Smooth muscle cell (in vitro differentiated cells): Measurements from ENCODE around the gene SDHA. TPM values are rescaled to one million over a fixed set of nuclear protein-coding genes. Genes with fewer than 3 reads are reported as not detected.
A peak's percentile ranks its signal among the peaks of the same experiment; 100 is the strongest.
"Not testable (repeated sequence)": the region's sequence is repeated elsewhere in the genome, so short reads cannot be mapped to it uniquely, and the experiment has no call there.

Experiments
- DNase-seq: peaks from one replicate; lab custom pipeline; 2025; ENCODE audit not compliant: unreplicated experiment; lab: John Stamatoyannopoulos, UW
- H2AFZ ChIP-seq: fragments of 200-600 bp; sonication (generic); 2 replicates; pipeline ENCODE4 v1.6.0; 2016; ENCODE audit warnings: antibody characterized with exemption, low read depth, mild to moderate bottlenecking
- H3F3A ChIP-seq: fragments of 200-600 bp; sonication (generic); 2 replicates; pipeline ENCODE4 v1.6.0; 2017; ENCODE audit warnings: antibody characterized with exemption, low read depth
- H3K27ac ChIP-seq: fragments of 200-600 bp; sonication (generic); 2 replicates; pipeline ENCODE4 v1.5.1; 2016; ENCODE audit warnings: low read depth, mild to moderate bottlenecking
- H3K27me3 ChIP-seq: fragments of 200-600 bp; sonication (generic); 2 replicates; pipeline ENCODE4 v1.6.1; 2016; ENCODE audit warnings: low read depth, mild to moderate bottlenecking
- H3K36me3 ChIP-seq: fragments of 200-600 bp; sonication (generic); 2 replicates; pipeline ENCODE4 v1.5.1; 2016; ENCODE audit warnings: low read depth
- H3K4me1 ChIP-seq: fragments of 200-600 bp; sonication (generic); 2 replicates; pipeline ENCODE4 v1.5.1; 2016; ENCODE audit warnings: low read depth
- H3K4me2 ChIP-seq: fragments of 200-600 bp; sonication (generic); 2 replicates; pipeline ENCODE4 v1.6.0; 2016; ENCODE audit warnings: mild to moderate bottlenecking
- H3K4me3 ChIP-seq: fragments of 200-600 bp; sonication (generic); 2 replicates; pipeline ENCODE4 v1.5.1; 2016; ENCODE audit warnings: mild to moderate bottlenecking
- H3K79me2 ChIP-seq: fragments of 200-600 bp; sonication (generic); 2 replicates; pipeline ENCODE4 v1.6.0; 2016; ENCODE audit warnings: low read depth, mild to moderate bottlenecking
- H3K9ac ChIP-seq: fragments of 200-600 bp; sonication (generic); 2 replicates; pipeline ENCODE4 v1.6.0; 2016; ENCODE audit warnings: low read depth
- H3K9me3 ChIP-seq: fragments of 200-600 bp; sonication (generic); replicated peaks from 2 replicates; pipeline ENCODE4 v1.5.1; 2016; ENCODE audit warnings: low read depth
- H4K20me1 ChIP-seq: fragments of 200-600 bp; sonication (generic); 2 replicates; pipeline ENCODE4 v1.6.0; 2016; ENCODE audit warnings: low read depth
- CTCF ChIP-seq: fragments of 200-600 bp; sonication (generic); IDR thresholded peaks from 2 replicates; pipeline ENCODE4 v1.5.1; 2017; ENCODE audit warnings: borderline replicate concordance, mild to moderate bottlenecking, antibody characterized with exemption; ENCODE audit not compliant: insufficient read depth, poor library complexity, severe bottlenecking
- WGBS: methylation state at CpG from one replicate; pipeline ENCODE4 v1.1.7; 2016; ENCODE audit warnings: low lambda C conversion rate; 5-methylcytosine and 5-hydroxymethylcytosine counted together
- polyA plus RNA-seq: library from polyadenylated mRNA; unstranded; fragments of >200 nt; fragmentation: Nextera tagmentation; extraction: Ambion mirVana; gene quantifications from 2 replicates; pipeline ENCODE4 v1.2.1, GENCODE V29; 2016
- total RNA-seq: library from RNA; depleted of rRNA; stranded (reverse); fragments of >200 nt; gene quantifications from 2 replicates; pipeline ENCODE4 v1.2.3, GENCODE V29; 2014

The SDHA gene
- total RNA-seq (59.7 and 68.7 TPM in 2 replicates), polyA plus RNA-seq (120 and 130 TPM in 2 replicates)

GRCh38 chr5:217494-218456 lies at the start of gene SDHA, which contains the start of gene CCDC127:
Gene SDHA (plus strand): TSS chr5:218320. CDS start chr5:218356, 36 bp downstream.
Gene CCDC127 (minus strand): TSS chr5:218153. CDS start chr5:216849, 1,304 bp downstream.
- not testable (repeated sequence) for H3K9me3 ChIP-seq

DNA sequence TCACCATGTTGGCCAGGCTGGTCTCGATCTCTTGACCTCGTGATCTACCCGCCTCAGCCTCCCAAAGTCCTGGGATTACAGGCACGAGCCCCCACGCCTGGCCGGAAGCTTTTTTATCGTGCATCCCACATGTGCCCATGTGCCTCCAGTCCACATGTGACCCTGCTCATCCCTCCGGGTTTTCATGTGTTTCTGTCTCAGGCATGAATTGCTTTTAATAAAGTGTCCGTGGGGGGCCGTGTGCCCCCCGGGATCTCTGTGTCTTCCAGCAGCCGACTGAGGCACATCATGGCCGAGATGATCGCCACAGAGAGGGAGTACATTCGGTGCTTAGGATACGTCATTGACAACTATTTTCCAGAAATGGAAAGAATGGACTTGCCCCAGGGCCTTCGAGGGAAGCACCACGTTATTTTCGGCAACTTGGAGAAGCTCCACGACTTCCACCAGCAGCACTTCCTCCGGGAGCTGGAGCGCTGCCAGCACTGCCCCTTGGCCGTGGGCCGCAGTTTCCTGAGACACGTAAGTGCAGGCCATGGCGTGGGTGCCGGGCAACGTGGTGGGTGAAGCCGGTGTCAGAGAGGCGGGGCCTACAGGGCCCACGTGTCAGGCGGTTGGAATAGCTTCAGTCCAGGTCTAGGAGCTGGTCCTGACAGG lies 48.9 kb upstream of the SDHA start:
- Histone ChIP-seq H3K27me3 (no peaks in the 10 kb centered on the region), H3K9me3 (no peaks in the 10 kb centered on the region), H3K4me3 (no peak overlapping the region), H3K4me2 (no peak overlapping the region), H3K79me2 (no peaks in the 10 kb centered on the region), H3K4me1 (no peaks in the 10 kb centered on the region), H3K36me3 (no peaks in the 10 kb centered on the region), H4K20me1 (no peaks in the 10 kb centered on the region), H3F3A (no peaks in the 10 kb centered on the region), H3K27ac (peak overlapping the region; percentile 92), H2AFZ (no peak overlapping the region), H3K9ac (no peak overlapping the region)
- TF ChIP-seq CTCF: no peak
- no peak for DNase-seq
- 90% methylated on average over 32 of the region's 32 CpGs for WGBS

More at GRCh38 chr5:217494-218456, at the start of gene SDHA, which contains the start of gene CCDC127:
- peak; percentile 97 for DNase-seq
- Histone ChIP-seq H3K79me2 (peaks cover 71% of the 10 kb centered on the region), H2AFZ (peak within 1 kb of the TSS; percentile 91), H3K9ac (peak within 1 kb of the TSS; percentile 89), H4K20me1 (peaks cover 72% of the 10 kb centered on the region), H3K4me2 (peak within 1 kb of the TSS; percentile 97), H3K4me1 (peaks cover 16% of the 10 kb centered on the region), H3K4me3 (peak within 1 kb of the TSS; percentile 99)
- not testable (repeated sequence) for H3K36me3 ChIP-seq, H3K27me3 ChIP-seq, H3K27ac ChIP-seq, H3F3A ChIP-seq
- TF ChIP-seq CTCF: peak; percentile 42
- WGBS: 3% methylated on average over 64 of the region's 75 CpGs

- Histone ChIP-seq H3K27ac (no peak overlapping the region), H3K27me3 (no peaks in the 10 kb centered on the region), H3K4me3 (no peak overlapping the region), H3K4me1 (no peaks in the 10 kb centered on the region), H3K79me2 (no peaks in the 10 kb centered on the region), H3K9ac (no peak overlapping the region), H3F3A (no peaks in the 10 kb centered on the region), H4K20me1 (no peaks in the 10 kb centered on the region), H3K4me2 (no peak overlapping the region), H3K36me3 (no peaks in the 10 kb centered on the region), H2AFZ (no peak overlapping the region), H3K9me3 (no peaks in the 10 kb centered on the region)
- no peak for TF ChIP-seq CTCF
- WGBS: 95% methylated on average over 12 of the region's 12 CpGs
- no peak for DNase-seq
Observed at GRCh38 chr5:169728-170094, 48.4 kb upstream of the SDHA start.
